ENCODE results near the gene ALOX12B.

- TF ChIP-seq CTCF (IDR thresholded peaks at IDR 0.05; ENCODE audit: low read length) (no peak), EZH2 (IDR thresholded peaks at IDR 0.05; ENCODE audit: borderline replicate concordance, low read length) (no peak)
Measured at GRCh38 chr17:8072729-8073461, 14.6 kb downstream of the ALOX12B start.

Measured in OCI-LY1 (cell line).